CD4-positive, alpha-beta T cell treated with Interleukin-6 at 100 ng/mL for 8 hours (primary cell): Measurements from ENCODE around the gene SLX4.
A peak's percentile ranks its signal among the peaks of the same experiment; 100 is the strongest.
"Not testable (repeated sequence)": the region's sequence is repeated elsewhere in the genome, so short reads cannot be mapped to it uniquely, and the experiment has no call there.

Experiments used
- DNase-seq: peaks from one replicate; pipeline ENCODE4 v3.0.0-alpha.2; 2020; ENCODE audit warnings: mixed read lengths, low spot score

The SLX4 gene

GRCh38 chr16:3611146-3611975 is at the start of gene SLX4:
Gene SLX4 (minus strand): TSS chr16:3611606. CDS start chr16:3608964, 2,642 bp downstream.
- peak; percentile 92 for DNase-seq

GRCh38 chr16:3659251-3659650 is 47.8 kb upstream of the SLX4 start:
- no peak for DNase-seq

GRCh38 chr16:3656491-3657468 is 45.4 kb upstream of the SLX4 start:
- DNase-seq, result no peak

- DNase-seq, result not testable (repeated sequence)
Measured at GRCh38 chr16:3656160-3656490, 44.7 kb upstream of the SLX4 start.

GRCh38 chr16:3655396-3656159 is 44.2 kb upstream of the SLX4 start:
- DNase-seq, result no peak

GRCh38 chr16:3655030-3655395 is 43.6 kb upstream of the SLX4 start:
- no peak for DNase-seq

GRCh38 chr16:3654249-3654991 is 43.0 kb upstream of the SLX4 start, which contains the start of gene DNASE1:
Gene DNASE1 (plus strand): TSS chr16:3654691. CDS start chr16:3655374, 683 bp downstream.
- DNase-seq, result peak; percentile 51

GRCh38 chr16:3652373-3653195 is 41.2 kb upstream of the SLX4 start:
- DNase-seq, result no peak

- no peak for DNase-seq
Measured at GRCh38 chr16:3651461-3652372, 40.3 kb upstream of the SLX4 start.

- no peak for DNase-seq
Measured at GRCh38 chr16:3650631-3651265, 39.3 kb upstream of the SLX4 start.

- no peak for DNase-seq
Measured at GRCh38 chr16:3646348-3646920, 35.0 kb upstream of the SLX4 start.

GRCh38 chr16:3645504-3646347 is 34.3 kb upstream of the SLX4 start:
- DNase-seq, result no peak

- no peak for DNase-seq
Measured at GRCh38 chr16:3645108-3645503, 33.7 kb upstream of the SLX4 start.

GRCh38 chr16:3643095-3643730 is 31.8 kb upstream of the SLX4 start:
- DNase-seq, result no peak

GRCh38 chr16:3642397-3643094 is 31.1 kb upstream of the SLX4 start:
- no peak for DNase-seq

GRCh38 chr16:3641801-3642396 is 30.5 kb upstream of the SLX4 start:
- DNase-seq, result no peak
